ENCODE results near the gene CELF3.

The CELF3 gene

DNA sequence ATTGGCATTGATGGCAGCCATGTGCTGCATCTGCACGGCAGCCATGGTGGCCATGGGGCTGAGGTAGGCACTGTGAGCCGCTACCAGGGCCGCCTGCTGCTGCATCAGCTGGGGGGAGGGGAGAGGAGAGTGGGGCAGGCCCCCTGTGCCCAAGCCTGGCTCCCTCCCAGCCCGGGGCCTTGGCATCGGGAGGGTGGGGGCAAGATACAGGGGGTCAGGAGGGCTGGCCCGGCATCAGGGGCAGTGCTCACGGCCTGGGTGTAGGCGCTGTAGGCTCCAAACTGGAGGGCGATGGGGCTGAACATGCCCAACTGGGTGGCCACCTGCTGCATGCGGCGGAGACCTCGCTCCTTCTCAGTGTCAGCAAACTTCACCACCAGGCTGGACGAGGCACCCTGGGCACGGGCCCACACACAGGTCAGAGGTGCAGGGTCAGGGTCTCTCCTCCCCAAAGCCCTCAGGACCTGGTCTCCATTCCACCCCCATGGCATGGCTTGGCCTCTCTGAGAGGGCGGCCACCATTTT lies 9.0 kb downstream of the CELF3 start:
- Histone ChIP-seq H3K27me3 (replicated peaks; ENCODE audit: control insufficient read depth, insufficient read depth, low read length) (peaks cover 31% of the 10 kb centered on the region), H3K36me3 (ENCODE audit: control insufficient read depth, insufficient read depth, low read length, severe bottlenecking) (no peaks in the 10 kb centered on the region), H3K9ac (ENCODE audit: low read length) (no peak overlapping the region), H3K4me3 (ENCODE audit: low read length) (no peak overlapping the region), H3K9me3 (ENCODE audit: control insufficient read depth, low read length) (no peaks in the 10 kb centered on the region), H3K4me1 (ENCODE audit: control insufficient read depth, insufficient read depth, low read length) (no peaks in the 10 kb centered on the region)
- no peak for DNase-seq (ENCODE audit: low read depth)

DNA sequence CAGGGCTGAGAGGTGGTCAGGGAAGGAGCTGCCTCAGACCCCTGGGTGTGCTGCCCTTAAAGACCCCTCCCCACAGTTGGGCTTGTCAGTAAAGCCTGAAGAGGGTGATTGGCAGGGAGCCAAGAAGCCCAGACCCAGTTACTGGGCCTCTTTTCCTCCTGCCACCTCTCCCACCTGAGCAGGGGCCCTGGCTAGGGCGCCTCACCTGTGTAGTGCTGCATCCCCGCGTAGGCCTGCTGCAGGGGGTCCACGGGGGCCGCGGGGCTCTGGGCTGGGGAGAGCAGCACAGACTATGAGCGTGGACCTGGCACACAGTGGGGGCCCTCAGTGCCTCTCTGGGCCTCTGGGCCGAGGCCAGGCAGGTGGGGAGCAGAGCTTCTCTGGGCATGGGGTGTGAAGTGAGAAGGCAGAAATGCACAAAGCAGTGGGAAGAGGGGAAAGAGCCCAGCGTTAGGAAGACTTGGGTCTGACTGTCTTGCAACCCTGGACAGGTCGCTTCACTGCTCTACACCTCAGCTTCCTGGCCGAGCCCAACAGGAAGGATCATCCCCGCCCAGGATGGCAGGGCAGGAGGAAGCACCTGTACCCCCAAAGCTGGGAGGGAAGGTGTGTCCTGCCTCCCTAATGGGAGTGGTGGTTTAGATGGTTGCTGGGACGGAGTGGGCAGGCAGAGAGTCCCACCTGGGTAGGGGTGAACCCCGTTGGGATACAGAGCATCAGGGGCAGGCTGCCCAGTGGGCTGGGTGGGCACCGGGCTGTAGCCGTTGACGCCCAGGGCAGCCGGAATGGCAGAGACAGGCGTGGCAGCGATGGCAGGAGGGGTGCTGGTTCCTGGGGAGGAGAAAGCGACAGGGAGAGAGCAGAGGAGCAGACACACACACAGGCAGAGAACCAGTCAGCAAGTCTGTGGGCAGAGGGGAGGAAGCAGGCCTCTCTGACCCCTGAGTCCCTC lies 9.9 kb downstream of the CELF3 start:
- Histone ChIP-seq H3K4me1 (ENCODE audit: control insufficient read depth, insufficient read depth, low read length) (no peaks in the 10 kb centered on the region), H3K9me3 (ENCODE audit: control insufficient read depth, low read length) (no peaks in the 10 kb centered on the region), H3K9ac (ENCODE audit: low read length) (no peak overlapping the region), H3K27me3 (replicated peaks; ENCODE audit: control insufficient read depth, insufficient read depth, low read length) (peaks cover 22% of the 10 kb centered on the region), H3K36me3 (ENCODE audit: control insufficient read depth, insufficient read depth, low read length, severe bottlenecking) (peaks cover under 1% of the 10 kb centered on the region), H3K4me3 (ENCODE audit: low read length) (no peak overlapping the region)
- no peak for DNase-seq (ENCODE audit: low read depth)

DNA sequence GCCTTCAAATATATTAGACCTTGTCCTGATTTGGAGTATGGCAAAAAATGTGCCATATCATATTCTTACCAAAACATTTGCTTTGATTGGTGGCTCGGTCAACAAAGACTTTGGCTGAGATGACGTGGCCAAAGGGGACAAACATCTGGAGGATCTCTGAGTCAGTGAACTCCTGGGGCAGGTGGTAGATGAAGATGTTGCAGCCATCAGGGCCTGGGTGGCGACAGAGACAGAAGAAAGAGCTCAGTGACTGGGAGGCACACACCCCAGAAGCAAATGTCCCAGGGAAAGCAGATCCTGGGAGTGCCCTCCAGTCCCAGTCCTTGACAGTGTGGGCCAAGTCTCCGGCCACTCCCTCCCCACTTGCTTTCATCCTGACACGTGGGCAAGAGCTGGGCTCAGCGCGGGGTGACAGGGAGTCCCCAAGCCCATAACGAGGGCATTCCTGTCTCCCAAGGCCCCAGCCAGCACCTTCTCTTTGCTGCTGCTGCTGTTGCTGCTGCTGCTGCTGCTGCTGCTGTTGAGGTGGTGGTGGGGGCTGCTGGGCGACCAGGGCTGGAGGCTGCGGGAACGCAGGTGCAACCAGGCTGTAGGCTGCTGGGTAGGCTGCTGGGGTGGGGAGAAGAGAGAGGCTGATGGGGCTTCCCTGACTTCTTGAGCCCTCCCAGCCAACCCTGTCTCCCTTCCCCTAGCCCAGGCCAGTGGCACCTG lies 10.7 kb downstream of the CELF3 start:
- H3K4me3 ChIP-seq (ENCODE audit: low read length), result no peak overlapping the region
- peaks cover 8% of the 10 kb centered on the region for H3K36me3 ChIP-seq (ENCODE audit: control insufficient read depth, insufficient read depth, low read length, severe bottlenecking)
- H3K4me1 ChIP-seq (ENCODE audit: control insufficient read depth, insufficient read depth, low read length), result no peaks in the 10 kb centered on the region
- H3K9me3 ChIP-seq (ENCODE audit: control insufficient read depth, low read length), result no peaks in the 10 kb centered on the region
- no peak overlapping the region for H3K9ac ChIP-seq (ENCODE audit: low read length)
- DNase-seq (ENCODE audit: low read depth), result no peak
- H3K27me3 ChIP-seq (replicated peaks; ENCODE audit: control insufficient read depth, insufficient read depth, low read length), result peaks cover 15% of the 10 kb centered on the region

DNA sequence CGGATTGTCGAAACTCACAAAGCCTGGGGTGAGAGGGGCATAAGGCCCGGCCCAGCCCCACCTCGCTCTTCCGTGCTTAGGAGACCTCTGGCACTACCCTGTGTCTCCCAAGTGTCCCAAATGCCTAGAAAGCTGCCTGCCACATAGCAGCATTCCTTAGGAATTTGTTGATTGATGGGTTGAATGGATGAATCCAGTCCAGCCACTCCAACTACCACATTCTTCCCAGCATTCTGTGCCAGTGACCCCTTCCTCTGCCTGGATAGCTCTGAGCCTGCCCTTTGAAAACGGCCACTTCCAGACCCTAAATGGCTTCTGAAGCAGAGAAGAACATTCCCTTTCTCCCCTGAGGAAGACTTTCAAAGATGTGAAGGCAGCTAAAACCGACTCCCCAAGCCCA lies 11.5 kb downstream of the CELF3 start:
- no peak for DNase-seq (ENCODE audit: low read depth)
- Histone ChIP-seq H3K27me3 (replicated peaks; ENCODE audit: control insufficient read depth, insufficient read depth, low read length) (peaks cover 10% of the 10 kb centered on the region), H3K9me3 (ENCODE audit: control insufficient read depth, low read length) (no peaks in the 10 kb centered on the region), H3K9ac (ENCODE audit: low read length) (no peak overlapping the region), H3K4me1 (ENCODE audit: control insufficient read depth, insufficient read depth, low read length) (no peaks in the 10 kb centered on the region), H3K36me3 (ENCODE audit: control insufficient read depth, insufficient read depth, low read length, severe bottlenecking) (peaks cover 11% of the 10 kb centered on the region), H3K4me3 (ENCODE audit: low read length) (no peak overlapping the region)

DNA sequence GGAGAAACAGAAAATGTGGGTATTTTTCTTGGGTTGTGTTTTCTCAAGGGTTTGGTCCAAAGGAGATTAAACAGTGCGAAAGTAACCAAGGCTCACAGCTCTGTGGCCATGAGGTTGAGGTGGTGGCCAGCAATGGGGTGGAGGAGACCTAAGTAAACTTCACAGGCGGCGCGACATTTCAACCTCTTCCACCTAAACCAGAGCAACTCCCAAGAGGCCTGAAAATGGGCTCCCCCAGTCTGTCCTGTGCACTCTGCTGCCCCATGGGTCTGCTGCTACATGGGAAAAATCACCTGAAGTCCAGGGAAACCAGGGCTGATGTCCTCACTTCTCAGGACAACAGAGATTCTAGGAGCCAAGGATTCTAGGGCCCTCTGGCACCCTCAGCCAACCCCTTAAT lies 12.4 kb downstream of the CELF3 start:
- H3K4me1 ChIP-seq (ENCODE audit: control insufficient read depth, insufficient read depth, low read length), result no peaks in the 10 kb centered on the region
- peaks cover 20% of the 10 kb centered on the region for H3K36me3 ChIP-seq (ENCODE audit: control insufficient read depth, insufficient read depth, low read length, severe bottlenecking)
- no peaks in the 10 kb centered on the region for H3K9me3 ChIP-seq (ENCODE audit: control insufficient read depth, low read length)
- H3K9ac ChIP-seq (ENCODE audit: low read length), result no peak overlapping the region
- DNase-seq (ENCODE audit: low read depth), result no peak
- no peak overlapping the region for H3K4me3 ChIP-seq (ENCODE audit: low read length)
- H3K27me3 ChIP-seq (replicated peaks; ENCODE audit: control insufficient read depth, insufficient read depth, low read length), result peaks cover under 1% of the 10 kb centered on the region

DNA sequence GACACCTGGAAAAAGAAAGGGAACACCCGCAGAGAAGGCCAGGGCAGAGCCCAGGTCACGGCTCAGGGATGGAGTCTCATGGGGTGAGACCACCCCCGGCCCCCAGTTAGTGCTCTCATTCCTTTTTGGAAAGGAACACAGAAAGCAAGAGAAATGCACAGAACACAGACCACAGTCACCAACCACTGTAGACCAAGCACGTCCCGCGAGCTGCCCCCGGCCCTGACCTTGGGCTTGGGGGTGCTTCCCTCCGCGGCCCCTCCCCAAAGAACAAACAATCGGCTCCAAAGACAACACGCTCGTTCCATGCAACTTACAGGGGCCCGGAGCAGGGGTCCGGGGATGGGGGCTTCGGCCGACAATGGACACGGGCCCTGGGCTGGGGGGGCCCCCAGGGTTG lies 12.8 kb downstream of the CELF3 start:
- no peak overlapping the region for H3K4me3 ChIP-seq (ENCODE audit: low read length)
- DNase-seq (ENCODE audit: low read depth), result no peak

DNA sequence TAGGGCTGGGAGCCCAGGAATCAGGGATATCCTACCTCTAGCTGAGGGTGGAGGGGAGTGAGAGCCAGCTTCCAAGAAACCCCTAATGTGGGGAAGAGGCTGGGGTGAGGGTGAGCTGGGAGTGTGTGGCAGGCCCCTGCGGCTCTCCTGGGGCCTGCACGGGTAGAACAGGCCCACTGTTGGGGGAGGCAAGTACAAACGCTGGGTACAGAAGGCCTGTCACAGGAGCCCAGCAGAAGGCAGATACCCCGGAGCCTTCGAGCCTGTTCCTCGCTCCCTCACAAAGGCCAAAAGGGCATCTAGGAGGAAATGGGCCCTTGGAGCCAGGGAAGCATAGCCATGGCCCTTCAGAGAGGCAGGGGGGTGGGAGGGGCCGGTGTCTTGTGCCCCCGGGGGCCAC lies 13.7 kb downstream of the CELF3 start:
- DNase-seq (ENCODE audit: low read depth), result no peak
- H3K9ac ChIP-seq (ENCODE audit: low read length), result no peak overlapping the region
- no peak overlapping the region for H3K4me3 ChIP-seq (ENCODE audit: low read length)

More for the DNA sequence above, 12.8 kb downstream of the CELF3 start:
- Histone ChIP-seq H3K36me3 (ENCODE audit: control insufficient read depth, insufficient read depth, low read length, severe bottlenecking) (peaks cover 24% of the 10 kb centered on the region), H3K4me1 (ENCODE audit: control insufficient read depth, insufficient read depth, low read length) (no peaks in the 10 kb centered on the region), H3K9me3 (ENCODE audit: control insufficient read depth, low read length) (no peaks in the 10 kb centered on the region), H3K27me3 (replicated peaks; ENCODE audit: control insufficient read depth, insufficient read depth, low read length) (no peaks in the 10 kb centered on the region), H3K9ac (ENCODE audit: low read length) (no peak overlapping the region)

DNA sequence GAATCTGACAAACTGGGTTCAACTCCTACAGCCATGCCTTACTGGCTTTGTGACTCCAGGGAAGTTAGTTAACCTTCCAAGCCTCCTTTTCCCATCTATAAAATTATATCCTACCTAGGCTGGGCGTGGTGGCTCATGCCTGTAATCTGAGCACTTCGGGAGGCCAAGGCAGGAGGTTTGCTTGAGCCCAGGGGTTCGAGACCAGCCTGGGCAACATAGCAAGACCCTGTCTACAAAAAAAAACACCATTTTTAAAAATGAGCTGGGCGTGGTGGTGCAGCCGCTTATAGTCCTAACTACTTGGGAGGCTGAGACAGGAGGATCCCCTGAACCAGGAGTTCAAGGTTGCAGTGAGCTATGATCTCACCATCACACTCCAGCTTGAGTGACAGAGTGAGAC lies 15.1 kb downstream of the CELF3 start:
- Histone ChIP-seq H3K4me3 (ENCODE audit: low read length) (no peak overlapping the region), H3K9me3 (ENCODE audit: control insufficient read depth, low read length) (no peaks in the 10 kb centered on the region), H3K4me1 (ENCODE audit: control insufficient read depth, insufficient read depth, low read length) (no peaks in the 10 kb centered on the region), H3K9ac (ENCODE audit: low read length) (no peak overlapping the region), H3K36me3 (ENCODE audit: control insufficient read depth, insufficient read depth, low read length, severe bottlenecking) (peaks cover 34% of the 10 kb centered on the region), H3K27me3 (replicated peaks; ENCODE audit: control insufficient read depth, insufficient read depth, low read length) (no peaks in the 10 kb centered on the region)
- DNase-seq (ENCODE audit: low read depth), result no peak

More for the DNA sequence above, 13.7 kb downstream of the CELF3 start:
- H3K9me3 ChIP-seq (ENCODE audit: control insufficient read depth, low read length), result no peaks in the 10 kb centered on the region
- no peaks in the 10 kb centered on the region for H3K4me1 ChIP-seq (ENCODE audit: control insufficient read depth, insufficient read depth, low read length)
- peaks cover 25% of the 10 kb centered on the region for H3K36me3 ChIP-seq (ENCODE audit: control insufficient read depth, insufficient read depth, low read length, severe bottlenecking)
- no peaks in the 10 kb centered on the region for H3K27me3 ChIP-seq (replicated peaks; ENCODE audit: control insufficient read depth, insufficient read depth, low read length)

DNA sequence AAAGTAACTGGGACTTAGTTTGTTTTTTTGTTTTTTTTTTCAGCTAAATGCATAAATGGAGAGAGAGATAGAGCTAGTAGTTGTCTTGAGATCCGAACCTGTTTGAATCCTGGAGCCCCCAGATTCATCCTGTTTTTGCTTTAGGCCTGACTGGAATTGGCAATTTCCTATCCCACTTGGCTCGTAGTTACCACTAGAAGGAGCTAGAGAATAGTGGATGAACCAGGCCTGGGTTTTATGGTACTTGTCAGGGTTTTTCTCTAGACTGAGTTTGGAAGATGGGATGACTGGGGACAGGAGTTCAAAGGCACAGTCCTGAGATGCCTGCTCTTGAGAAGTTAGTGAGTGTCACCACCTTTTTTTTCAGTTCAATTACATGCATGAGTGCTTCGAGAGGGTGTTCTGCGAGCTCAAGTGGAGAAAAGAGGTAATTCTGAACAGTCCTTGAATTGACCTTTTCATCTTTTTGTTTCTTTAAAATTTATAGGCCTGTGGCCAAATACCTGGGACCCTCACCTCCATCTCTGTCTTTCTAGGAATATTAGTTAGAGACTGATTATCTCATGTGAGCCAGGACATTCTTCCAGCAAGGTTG lies 23.4 kb downstream of the CELF3 start:
- Histone ChIP-seq H3K9me3 (ENCODE audit: control insufficient read depth, low read length) (no peaks in the 10 kb centered on the region), H3K27me3 (replicated peaks; ENCODE audit: control insufficient read depth, insufficient read depth, low read length) (no peaks in the 10 kb centered on the region), H3K4me1 (ENCODE audit: control insufficient read depth, insufficient read depth, low read length) (no peaks in the 10 kb centered on the region), H3K4me3 (ENCODE audit: low read length) (no peak overlapping the region), H3K9ac (ENCODE audit: low read length) (no peak overlapping the region), H3K36me3 (ENCODE audit: control insufficient read depth, insufficient read depth, low read length, severe bottlenecking) (peaks cover 42% of the 10 kb centered on the region)
- DNase-seq (ENCODE audit: low read depth), result peak; percentile 51

DNA sequence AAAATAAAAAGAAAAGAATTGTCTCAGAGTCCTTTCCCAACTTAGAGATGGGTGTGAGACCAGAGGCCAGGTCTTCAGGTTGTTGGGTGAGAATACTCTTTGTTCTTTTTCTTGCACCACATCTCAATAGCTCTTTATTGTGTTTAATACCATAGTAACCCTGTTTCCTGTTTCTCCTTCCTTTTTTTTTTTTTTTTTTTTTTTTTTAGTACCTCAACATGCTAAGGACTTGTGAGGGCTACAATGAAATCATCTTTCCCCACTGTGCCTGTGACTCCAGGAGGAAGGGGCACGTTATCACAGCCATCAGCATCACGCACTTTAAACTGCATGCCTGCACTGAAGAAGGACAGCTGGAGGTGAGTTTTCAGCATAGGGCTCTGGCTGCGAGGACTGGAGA lies 24.4 kb downstream of the CELF3 start:
- H3K9me3 ChIP-seq (ENCODE audit: control insufficient read depth, low read length), result no peaks in the 10 kb centered on the region
- no peaks in the 10 kb centered on the region for H3K27me3 ChIP-seq (replicated peaks; ENCODE audit: control insufficient read depth, insufficient read depth, low read length)
- DNase-seq (ENCODE audit: low read depth), result no peak
- no peak overlapping the region for H3K9ac ChIP-seq (ENCODE audit: low read length)
- no peak overlapping the region for H3K4me3 ChIP-seq (ENCODE audit: low read length)
- H3K36me3 ChIP-seq (ENCODE audit: control insufficient read depth, insufficient read depth, low read length, severe bottlenecking), result peaks cover 38% of the 10 kb centered on the region
- no peaks in the 10 kb centered on the region for H3K4me1 ChIP-seq (ENCODE audit: control insufficient read depth, insufficient read depth, low read length)

DNA sequence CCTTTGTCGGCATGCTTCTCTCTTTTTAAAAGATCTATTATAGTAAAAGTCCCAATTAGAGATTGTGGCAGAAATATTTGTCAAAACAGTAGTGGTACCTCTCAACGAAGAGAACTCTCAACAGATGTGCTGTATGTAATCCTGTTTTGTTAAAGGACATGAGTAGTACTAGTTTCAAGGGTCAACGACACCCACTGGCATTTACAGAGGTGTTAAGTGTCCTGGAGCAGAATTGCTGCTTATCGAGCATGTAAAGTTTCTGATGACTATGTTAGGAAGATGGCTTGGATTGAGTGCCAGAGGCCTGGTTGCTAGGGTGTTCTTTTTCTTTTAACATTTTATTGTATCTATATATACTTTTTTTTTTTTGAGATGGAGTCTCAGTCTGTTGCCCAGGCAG lies 27.1 kb downstream of the CELF3 start:
- Histone ChIP-seq H3K9ac (ENCODE audit: low read length) (no peak overlapping the region), H3K4me3 (ENCODE audit: low read length) (no peak overlapping the region), H3K27me3 (replicated peaks; ENCODE audit: control insufficient read depth, insufficient read depth, low read length) (no peaks in the 10 kb centered on the region), H3K36me3 (ENCODE audit: control insufficient read depth, insufficient read depth, low read length, severe bottlenecking) (peaks cover 42% of the 10 kb centered on the region), H3K4me1 (ENCODE audit: control insufficient read depth, insufficient read depth, low read length) (no peaks in the 10 kb centered on the region), H3K9me3 (ENCODE audit: control insufficient read depth, low read length) (no peaks in the 10 kb centered on the region)
- no peak for DNase-seq (ENCODE audit: low read depth)

Measured in adipocyte (in vitro differentiated cells).